MCF 10A (cell line): Measurements from ENCODE around the gene KIF24. TPM values are rescaled to one million over a fixed set of nuclear protein-coding genes. Genes with fewer than 3 reads are reported as not detected.
"Not testable (repeated sequence)": the region's sequence is repeated elsewhere in the genome, so short reads cannot be mapped to it uniquely, and the experiment has no call there.

Source experiments
- BruUV-seq: library from RNA; stranded (reverse); fragments of 400-500 nt; replicated peaks from 2 replicates; lab custom pipeline; 2021; lab: Mats Ljungman, UMichigan
- CTCF ChIA-PET: fragments of 300-600 bp; sonication (Branson Sonifier 250); formaldehyde crosslinking; extraction: SDS; loops from one replicate; lab custom pipeline; 2021; ENCODE audit warnings: antibody characterized with exemption, inconsistent platforms; lab: Yijun Ruan, JAX
- POLR2A ChIA-PET: fragments of 300-600, 350-650 bp; sonication (Branson Sonifier 250); formaldehyde crosslinking; extraction: SDS; loops from one replicate; lab custom pipeline; 2020; ENCODE audit warnings: antibody characterized with exemption, inconsistent platforms; lab: Yijun Ruan, JAX
- DNase-seq: peaks from one replicate; pipeline ENCODE4 v3.0.0-alpha.2; 2018; ENCODE audit not compliant: unreplicated experiment
- H3K27ac Mint-ChIP-seq: one replicate; pipeline ENCODE4 v1.8.0; 2022; ENCODE audit warnings: mild to moderate bottlenecking, low read depth, mixed read lengths; ENCODE audit not compliant: unreplicated experiment
- H3K27me3 Mint-ChIP-seq: one replicate; pipeline ENCODE4 v1.8.0; 2022; ENCODE audit warnings: mixed read lengths; ENCODE audit not compliant: insufficient read depth, unreplicated experiment
- H3K36me3 Mint-ChIP-seq: one replicate; pipeline ENCODE4 v1.8.0; 2022; ENCODE audit warnings: mild to moderate bottlenecking, moderate library complexity, mixed read lengths; ENCODE audit not compliant: insufficient read depth, unreplicated experiment
- H3K4me1 Mint-ChIP-seq: one replicate; pipeline ENCODE4 v1.8.0; 2022; ENCODE audit warnings: mixed read lengths; ENCODE audit not compliant: insufficient read depth, unreplicated experiment
- H3K4me3 Mint-ChIP-seq: one replicate; pipeline ENCODE4 v1.8.0; 2022; ENCODE audit warnings: mild to moderate bottlenecking, moderate library complexity, mixed read lengths; ENCODE audit not compliant: unreplicated experiment
- H3K9me3 Mint-ChIP-seq: one replicate; pipeline ENCODE4 v1.8.0; 2022; ENCODE audit warnings: mixed read lengths; ENCODE audit not compliant: unreplicated experiment
- intact Hi-C: fragments of 100-400 bp; cut with micrococcal nuclease; formaldehyde crosslinking; loops from 2 replicates; pipeline ENCODE4 v1.14.1; 2022
- total RNA-seq: library from RNA; stranded (reverse); gene quantifications from 2 replicates; pipeline ENCODE4 v1.2.3, GENCODE V29; 2022
- TF ChIP-seq, protein P1 (sequence below): fragments of 200-600 bp; IDR thresholded peaks from one replicate; pipeline ENCODE4 v1.8.0; 2022; ENCODE audit warnings: antibody characterized with exemption, mild to moderate bottlenecking; ENCODE audit not compliant: unreplicated experiment

Gene KIF24
- total RNA-seq, 1 experiment from 2014 or later = 3.5 TPM

DNA sequence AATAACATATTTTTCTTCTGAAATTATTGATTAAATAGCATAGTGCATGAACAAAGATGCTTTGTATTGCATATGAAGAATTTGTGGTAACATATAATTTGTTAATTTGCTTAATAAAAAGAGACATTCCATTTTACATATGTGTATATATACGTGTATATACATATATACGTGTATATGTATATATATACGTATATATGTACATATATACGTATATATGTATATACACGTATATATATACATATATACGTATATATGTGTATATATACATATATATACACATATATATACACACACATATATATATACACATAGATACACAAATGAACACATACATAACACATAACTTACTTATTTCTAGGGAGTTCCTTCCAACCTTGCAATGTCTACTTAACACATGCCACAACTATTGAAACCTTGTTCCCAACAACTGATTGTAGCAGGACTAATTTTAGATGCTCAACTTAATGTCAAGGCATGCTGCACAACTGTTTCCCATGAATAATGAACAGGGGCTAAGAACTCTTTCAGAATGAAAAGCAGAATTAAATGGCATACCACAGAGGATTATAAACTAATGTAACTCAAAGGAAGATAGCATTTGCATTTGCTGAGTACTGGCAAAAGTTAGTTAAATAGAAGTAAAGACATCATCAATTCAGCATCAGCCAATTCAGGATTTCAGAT lies 17.4 kb downstream of the KIF24 start:
- H3K27ac Mint-ChIP-seq = no peak overlapping the region
- ChIA-PET CTCF (no interaction called here), POLR2A (no interaction called here)
- no peaks in the 10 kb centered on the region for H3K9me3 Mint-ChIP-seq
- no TSS peak for BruUV-seq
- TF ChIP-seq, protein P1, sequence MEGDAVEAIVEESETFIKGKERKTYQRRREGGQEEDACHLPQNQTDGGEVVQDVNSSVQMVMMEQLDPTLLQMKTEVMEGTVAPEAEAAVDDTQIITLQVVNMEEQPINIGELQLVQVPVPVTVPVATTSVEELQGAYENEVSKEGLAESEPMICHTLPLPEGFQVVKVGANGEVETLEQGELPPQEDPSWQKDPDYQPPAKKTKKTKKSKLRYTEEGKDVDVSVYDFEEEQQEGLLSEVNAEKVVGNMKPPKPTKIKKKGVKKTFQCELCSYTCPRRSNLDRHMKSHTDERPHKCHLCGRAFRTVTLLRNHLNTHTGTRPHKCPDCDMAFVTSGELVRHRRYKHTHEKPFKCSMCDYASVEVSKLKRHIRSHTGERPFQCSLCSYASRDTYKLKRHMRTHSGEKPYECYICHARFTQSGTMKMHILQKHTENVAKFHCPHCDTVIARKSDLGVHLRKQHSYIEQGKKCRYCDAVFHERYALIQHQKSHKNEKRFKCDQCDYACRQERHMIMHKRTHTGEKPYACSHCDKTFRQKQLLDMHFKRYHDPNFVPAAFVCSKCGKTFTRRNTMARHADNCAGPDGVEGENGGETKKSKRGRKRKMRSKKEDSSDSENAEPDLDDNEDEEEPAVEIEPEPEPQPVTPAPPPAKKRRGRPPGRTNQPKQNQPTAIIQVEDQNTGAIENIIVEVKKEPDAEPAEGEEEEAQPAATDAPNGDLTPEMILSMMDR = no peak
- intact Hi-C loops = no loop called here
- H3K4me1 Mint-ChIP-seq = peaks cover 8% of the 10 kb centered on the region
- no peaks in the 10 kb centered on the region for H3K27me3 Mint-ChIP-seq
- H3K36me3 Mint-ChIP-seq = no peaks in the 10 kb centered on the region
- H3K4me3 Mint-ChIP-seq = no peak overlapping the region
- DNase-seq = no peak

- no peaks in the 10 kb centered on the region for H3K36me3 Mint-ChIP-seq
- POLR2A ChIA-PET = no interaction called here
- peak; percentile 21 for DNase-seq
- CTCF ChIA-PET = no interaction called here
- H3K27me3 Mint-ChIP-seq = no peaks in the 10 kb centered on the region
- H3K4me1 Mint-ChIP-seq = peaks cover 8% of the 10 kb centered on the region
- BruUV-seq = no TSS peak
- no peak overlapping the region for H3K27ac Mint-ChIP-seq
- intact Hi-C loops = no loop called here
- no peak overlapping the region for H3K4me3 Mint-ChIP-seq
- TF ChIP-seq, protein P1 = no peak
- no peaks in the 10 kb centered on the region for H3K9me3 Mint-ChIP-seq
These were observed 18.9 kb downstream of the KIF24 start for GRCh38 chr9:34310215-34310614.

GRCh38 chr9:34308316-34308715 lies 20.8 kb downstream of the KIF24 start:
- DNase-seq, H3K4me3 Mint-ChIP-seq, intact Hi-C loops, H3K27me3 Mint-ChIP-seq, CTCF ChIA-PET, H3K4me1 Mint-ChIP-seq, H3K9me3 Mint-ChIP-seq, BruUV-seq, H3K27ac Mint-ChIP-seq, H3K36me3 Mint-ChIP-seq: not testable (repeated sequence)
- POLR2A ChIA-PET = interaction anchor here (0.6 kb wide), 1 partner anchor 38 kb away, joined by 3 read pairs; no protein-coding TSS in a partner anchor

DNA sequence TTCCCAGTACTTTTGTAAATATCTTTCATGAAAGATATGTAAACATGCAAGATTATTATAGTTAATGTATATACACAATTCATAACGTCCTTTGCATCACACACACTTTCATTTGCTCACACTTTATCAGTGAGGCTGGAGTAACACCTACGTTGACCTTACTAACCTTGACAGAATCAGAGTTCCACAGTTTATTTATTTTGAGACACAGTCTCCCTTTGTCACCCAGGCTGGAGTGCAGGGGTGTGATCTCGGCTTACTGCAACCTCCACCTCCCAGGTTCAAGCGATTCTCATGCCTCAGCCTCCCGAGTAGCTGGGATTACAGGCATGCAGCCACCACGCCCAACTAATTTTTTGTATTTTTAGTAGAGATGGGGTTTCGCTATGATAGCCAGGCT lies 28.0 kb downstream of the KIF24 start:
- H3K4me1 Mint-ChIP-seq, intact Hi-C loops, H3K9me3 Mint-ChIP-seq, DNase-seq, H3K27ac Mint-ChIP-seq, H3K27me3 Mint-ChIP-seq, POLR2A ChIA-PET, H3K36me3 Mint-ChIP-seq, H3K4me3 Mint-ChIP-seq, BruUV-seq: not testable (repeated sequence)
- CTCF ChIA-PET = interaction anchor here (0.7 to 0.8 kb wide), 2 partner anchors 102 to 403 kb away, joined by 3 to 5 read pairs; no protein-coding TSS in a partner anchor

- CTCF ChIA-PET = interaction anchor here (1.2 kb wide), 1 partner anchor 24 kb away, joined by 3 read pairs; no protein-coding TSS in a partner anchor
- BruUV-seq = no TSS peak
- Mint-ChIP-seq H3K27me3 (no peaks in the 10 kb centered on the region), H3K4me3 (no peak overlapping the region), H3K9me3 (no peaks in the 10 kb centered on the region), H3K27ac (no peak overlapping the region), H3K4me1 (no peaks in the 10 kb centered on the region), H3K36me3 (no peaks in the 10 kb centered on the region)
- TF ChIP-seq, protein P1 = no peak
- no peak for DNase-seq
- intact Hi-C loops = no loop called here
- POLR2A ChIA-PET = no interaction called here
These were observed 36.5 kb downstream of the KIF24 start for GRCh38 chr9:34292552-34292951.
